ENCODE data around the gene BICRAL.
"Not testable (repeated sequence)": the region's sequence is repeated elsewhere in the genome, so short reads cannot be mapped to it uniquely, and the experiment has no call there.

BICRAL gene

GRCh38 chr6:42791706-42792320 lies 10.0 kb downstream of the BICRAL start:
- Histone ChIP-seq H3K9ac (ENCODE audit: insufficient read length) (no peak overlapping the region), H3K4me3 (no peak overlapping the region), H3K27ac (peak overlapping the region; percentile 29; the same call in 1 of the 2 replicates), H3K36me3 (ENCODE audit: insufficient read depth, low read length) (no peaks in the 10 kb centered on the region), H3K9me3 (ENCODE audit: low read depth, low read length) (no peaks in the 10 kb centered on the region)
- TF ChIP-seq FOXP2 (optimal IDR thresholded peaks at IDR 0.05; ENCODE audit: control extremely low read depth, extremely low read length, insufficient read depth): no peak
- no peak for TF ChIP-seq EZH2 (IDR thresholded peaks at IDR 0.05)
- TF ChIP-seq POLR2AphosphoS5 (IDR thresholded peaks at IDR 0.05; ENCODE audit: borderline replicate concordance, low read depth, low read length): peak; percentile 27
- no peak for DNase-seq (ENCODE audit: low read depth, low spot score)

GRCh38 chr6:42795651-42796050 lies 13.8 kb downstream of the BICRAL start:
- Histone ChIP-seq H3K36me3 (ENCODE audit: insufficient read depth, low read length) (no peaks in the 10 kb centered on the region), H3K9me3 (ENCODE audit: low read depth, low read length) (no peaks in the 10 kb centered on the region), H3K27ac (no peak overlapping the region), H3K4me3 (no peak overlapping the region), H3K9ac (ENCODE audit: insufficient read length) (no peak overlapping the region)
- DNase-seq (ENCODE audit: low read depth, low spot score): no peak
- TF ChIP-seq EZH2 (IDR thresholded peaks at IDR 0.05) (no peak), FOXP2 (optimal IDR thresholded peaks at IDR 0.05; ENCODE audit: control extremely low read depth, extremely low read length, insufficient read depth) (no peak), POLR2AphosphoS5 (IDR thresholded peaks at IDR 0.05; ENCODE audit: borderline replicate concordance, low read depth, low read length) (no peak)

- DNase-seq (ENCODE audit: low read depth, low spot score): no peak
- Histone ChIP-seq H3K4me3 (no peak overlapping the region), H3K27ac (no peak overlapping the region), H3K9ac (ENCODE audit: insufficient read length) (no peak overlapping the region), H3K36me3 (ENCODE audit: insufficient read depth, low read length) (no peaks in the 10 kb centered on the region), H3K9me3 (ENCODE audit: low read depth, low read length) (no peaks in the 10 kb centered on the region)
- TF ChIP-seq FOXP2 (optimal IDR thresholded peaks at IDR 0.05; ENCODE audit: control extremely low read depth, extremely low read length, insufficient read depth): no peak
- no peak for TF ChIP-seq EZH2 (IDR thresholded peaks at IDR 0.05)
- no peak for TF ChIP-seq POLR2AphosphoS5 (IDR thresholded peaks at IDR 0.05; ENCODE audit: borderline replicate concordance, low read depth, low read length)
Observed at GRCh38 chr6:42796171-42796570, 14.3 kb downstream of the BICRAL start.

GRCh38 chr6:42797696-42798095 lies 15.8 kb downstream of the BICRAL start:
- H3K36me3 ChIP-seq (ENCODE audit: insufficient read depth, low read length); DNase-seq (ENCODE audit: low read depth, low spot score); H3K9me3 ChIP-seq (ENCODE audit: low read depth, low read length); H3K9ac ChIP-seq (ENCODE audit: insufficient read length); H3K4me3 ChIP-seq; H3K27ac ChIP-seq: not testable (repeated sequence)

GRCh38 chr6:42805297-42805861 lies 23.5 kb downstream of the BICRAL start:
- Histone ChIP-seq H3K27ac (no peak overlapping the region), H3K36me3 (ENCODE audit: insufficient read depth, low read length) (no peaks in the 10 kb centered on the region), H3K9me3 (ENCODE audit: low read depth, low read length) (no peaks in the 10 kb centered on the region), H3K4me3 (no peak overlapping the region), H3K9ac (ENCODE audit: insufficient read length) (no peak overlapping the region)
- DNase-seq (ENCODE audit: low read depth, low spot score): no peak
- TF ChIP-seq EZH2 (IDR thresholded peaks at IDR 0.05): no peak
- no peak for TF ChIP-seq POLR2AphosphoS5 (IDR thresholded peaks at IDR 0.05; ENCODE audit: borderline replicate concordance, low read depth, low read length)
- no peak for TF ChIP-seq FOXP2 (optimal IDR thresholded peaks at IDR 0.05; ENCODE audit: control extremely low read depth, extremely low read length, insufficient read depth)

GRCh38 chr6:42806359-42806758 lies 24.5 kb downstream of the BICRAL start:
- not testable (repeated sequence) for H3K4me3 ChIP-seq; H3K9ac ChIP-seq (ENCODE audit: insufficient read length); H3K27ac ChIP-seq; H3K36me3 ChIP-seq (ENCODE audit: insufficient read depth, low read length); DNase-seq (ENCODE audit: low read depth, low spot score); H3K9me3 ChIP-seq (ENCODE audit: low read depth, low read length)

DNA sequence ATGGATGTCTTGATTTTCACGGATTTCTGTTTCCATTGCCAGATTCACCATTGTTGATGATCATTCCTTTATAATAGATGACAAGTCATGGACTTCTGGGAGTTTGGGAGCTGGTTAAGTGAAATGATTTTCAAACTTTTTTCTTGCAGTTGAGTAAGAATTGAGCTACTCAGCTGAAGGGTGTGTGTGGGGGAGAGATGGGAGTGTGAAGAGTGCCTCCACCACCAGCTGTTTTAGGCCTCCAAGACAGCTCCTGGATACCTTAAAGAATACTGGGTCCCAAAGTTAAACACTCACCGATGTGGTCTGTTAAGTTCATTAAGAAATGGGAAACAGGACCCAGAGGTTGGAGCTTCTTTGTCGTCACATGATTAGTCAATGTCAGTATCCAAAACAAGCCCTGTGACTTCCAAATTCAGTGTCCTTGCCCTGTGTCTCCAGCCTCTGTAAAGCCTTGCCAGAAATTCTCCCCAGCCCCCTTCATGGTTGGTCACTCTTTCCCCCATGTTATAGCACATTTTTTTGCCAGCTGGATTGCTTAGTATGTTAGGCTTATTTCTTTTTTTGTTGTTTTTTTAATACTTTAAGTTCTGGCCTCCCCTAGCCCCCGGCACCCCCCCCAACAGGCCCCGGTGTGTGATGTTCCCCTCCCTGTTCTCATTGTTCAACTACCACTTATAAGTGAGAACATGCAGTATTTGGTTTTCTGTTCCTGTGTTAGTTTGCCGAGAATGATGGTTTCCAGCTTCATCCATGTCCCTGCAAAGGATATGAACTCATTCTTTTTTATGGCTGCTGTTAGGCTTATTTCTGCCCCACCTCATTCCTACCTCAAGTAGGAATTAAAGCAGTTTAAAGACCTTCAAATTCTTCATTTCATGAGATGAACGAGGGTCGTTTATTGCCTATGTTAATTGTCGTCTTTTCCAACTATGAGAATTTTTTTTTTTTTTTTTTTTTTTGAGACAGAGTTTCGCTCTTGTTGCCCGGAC lies 26.9 kb downstream of the BICRAL start:
- H3K9me3 ChIP-seq (ENCODE audit: low read depth, low read length): no peaks in the 10 kb centered on the region
- H3K27ac ChIP-seq: no peak overlapping the region
- no peak for DNase-seq (ENCODE audit: low read depth, low spot score)
- H3K36me3 ChIP-seq (ENCODE audit: insufficient read depth, low read length): no peaks in the 10 kb centered on the region
- no peak overlapping the region for H3K4me3 ChIP-seq
- H3K9ac ChIP-seq (ENCODE audit: insufficient read length): no peak overlapping the region
- TF ChIP-seq POLR2AphosphoS5 (IDR thresholded peaks at IDR 0.05; ENCODE audit: borderline replicate concordance, low read depth, low read length) (no peak), FOXP2 (optimal IDR thresholded peaks at IDR 0.05; ENCODE audit: control extremely low read depth, extremely low read length, insufficient read depth) (no peak), EZH2 (IDR thresholded peaks at IDR 0.05) (no peak)

- Histone ChIP-seq H3K27ac (no peak overlapping the region), H3K9me3 (ENCODE audit: low read depth, low read length) (no peaks in the 10 kb centered on the region), H3K4me3 (no peak overlapping the region), H3K9ac (ENCODE audit: insufficient read length) (no peak overlapping the region), H3K36me3 (ENCODE audit: insufficient read depth, low read length) (no peaks in the 10 kb centered on the region)
- no peak for DNase-seq (ENCODE audit: low read depth, low spot score)
- no peak for TF ChIP-seq EZH2 (IDR thresholded peaks at IDR 0.05)
- no peak for TF ChIP-seq FOXP2 (optimal IDR thresholded peaks at IDR 0.05; ENCODE audit: control extremely low read depth, extremely low read length, insufficient read depth)
- no peak for TF ChIP-seq POLR2AphosphoS5 (IDR thresholded peaks at IDR 0.05; ENCODE audit: borderline replicate concordance, low read depth, low read length)
Observed at GRCh38 chr6:42813074-42813645, 31.3 kb downstream of the BICRAL start.

Measured in SK-N-MC (cell line).